ENCODE measurements around the gene COL4A2.

The COL4A2 gene

DNA sequence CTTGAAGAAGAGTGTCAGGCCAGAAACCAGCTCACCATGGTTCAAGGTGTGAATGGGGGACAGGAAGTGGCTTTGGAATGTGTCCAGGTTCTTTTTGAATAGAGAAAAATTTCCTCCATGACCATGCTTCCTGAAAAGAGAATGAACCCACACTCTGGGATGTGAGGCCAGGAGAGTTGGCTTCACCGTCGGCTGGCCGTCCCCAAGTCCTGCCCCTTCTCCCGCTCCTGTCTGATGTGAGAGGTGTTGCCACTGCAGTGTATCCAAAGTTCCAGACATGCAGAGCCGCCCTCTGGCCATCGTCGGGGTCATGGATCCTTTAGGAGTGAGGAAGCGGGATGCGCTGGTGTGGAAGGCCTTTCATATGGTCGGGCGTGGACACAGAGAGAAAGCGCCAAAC is 101.2 kb downstream of the COL4A2 start:
- Histone ChIP-seq H3K9me3 (replicated peaks; ENCODE audit: insufficient read depth, low read length) (no peaks in the 10 kb centered on the region), H3K9me2 (replicated peaks; ENCODE audit: insufficient read depth, low read length) (no peaks in the 10 kb centered on the region), H3K9ac (ENCODE audit: low read length) (no peak overlapping the region), H2AFZ (ENCODE audit: low read length) (no peak overlapping the region), H3K27me3 (replicated peaks; ENCODE audit: insufficient read depth, low read length) (no peaks in the 10 kb centered on the region), H3K27ac (ENCODE audit: low read length) (no peak overlapping the region), H3K4me2 (ENCODE audit: low read depth, low read length) (no peak overlapping the region), H4K20me1 (ENCODE audit: insufficient read depth, low read length) (no peaks in the 10 kb centered on the region), H3K79me2 (ENCODE audit: low read length) (no peaks in the 10 kb centered on the region), H3K36me3 (replicated peaks; ENCODE audit: insufficient read depth, low read length) (no peaks in the 10 kb centered on the region), H3K4me3 (ENCODE audit: low read length) (no peak overlapping the region), H3K4me1 (ENCODE audit: low read length) (no peaks in the 10 kb centered on the region), H3F3A (ENCODE audit: insufficient read depth, low read length) (no peaks in the 10 kb centered on the region)
- TF ChIP-seq EZH2phosphoT487 (IDR thresholded peaks at IDR 0.05; ENCODE audit: low read length): no peak
- DNase-seq: no peak

DNA sequence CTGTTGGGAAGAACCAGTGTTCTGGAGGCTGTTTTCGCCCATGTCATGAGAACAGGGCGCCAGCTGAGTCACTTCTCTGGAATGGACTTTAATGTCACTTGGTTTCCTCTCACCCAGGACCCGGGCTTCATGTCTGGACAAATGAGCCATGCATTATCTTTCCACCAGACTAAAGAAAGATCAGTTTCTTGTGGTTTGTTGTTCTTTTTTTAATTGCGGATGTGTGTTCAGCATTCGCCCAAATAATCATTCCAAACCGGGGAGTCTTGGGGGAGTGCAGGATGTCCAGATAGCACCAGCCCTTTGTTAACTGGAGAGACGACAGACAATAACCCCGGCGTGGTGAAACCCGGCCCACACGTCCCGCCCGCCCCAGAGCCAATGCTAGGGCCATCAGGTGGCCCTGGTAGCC is 102.5 kb downstream of the COL4A2 start:
- Histone ChIP-seq H3K9ac (ENCODE audit: low read length) (no peak overlapping the region), H3F3A (ENCODE audit: insufficient read depth, low read length) (no peaks in the 10 kb centered on the region), H3K9me2 (replicated peaks; ENCODE audit: insufficient read depth, low read length) (no peaks in the 10 kb centered on the region), H3K4me2 (ENCODE audit: low read depth, low read length) (no peak overlapping the region), H3K4me3 (ENCODE audit: low read length) (no peak overlapping the region), H3K79me2 (ENCODE audit: low read length) (no peaks in the 10 kb centered on the region), H3K4me1 (ENCODE audit: low read length) (no peaks in the 10 kb centered on the region), H4K20me1 (ENCODE audit: insufficient read depth, low read length) (no peaks in the 10 kb centered on the region), H3K27me3 (replicated peaks; ENCODE audit: insufficient read depth, low read length) (no peaks in the 10 kb centered on the region), H2AFZ (ENCODE audit: low read length) (no peak overlapping the region), H3K27ac (ENCODE audit: low read length) (no peak overlapping the region), H3K9me3 (replicated peaks; ENCODE audit: insufficient read depth, low read length) (no peaks in the 10 kb centered on the region), H3K36me3 (replicated peaks; ENCODE audit: insufficient read depth, low read length) (no peaks in the 10 kb centered on the region)
- no peak for DNase-seq
- no peak for TF ChIP-seq EZH2phosphoT487 (IDR thresholded peaks at IDR 0.05; ENCODE audit: low read length)
- TF ChIP-seq EZH2 (optimal IDR thresholded peaks at IDR 0.05; ENCODE audit: low read depth, low read length): no peak
- TF ChIP-seq, protein P1, sequence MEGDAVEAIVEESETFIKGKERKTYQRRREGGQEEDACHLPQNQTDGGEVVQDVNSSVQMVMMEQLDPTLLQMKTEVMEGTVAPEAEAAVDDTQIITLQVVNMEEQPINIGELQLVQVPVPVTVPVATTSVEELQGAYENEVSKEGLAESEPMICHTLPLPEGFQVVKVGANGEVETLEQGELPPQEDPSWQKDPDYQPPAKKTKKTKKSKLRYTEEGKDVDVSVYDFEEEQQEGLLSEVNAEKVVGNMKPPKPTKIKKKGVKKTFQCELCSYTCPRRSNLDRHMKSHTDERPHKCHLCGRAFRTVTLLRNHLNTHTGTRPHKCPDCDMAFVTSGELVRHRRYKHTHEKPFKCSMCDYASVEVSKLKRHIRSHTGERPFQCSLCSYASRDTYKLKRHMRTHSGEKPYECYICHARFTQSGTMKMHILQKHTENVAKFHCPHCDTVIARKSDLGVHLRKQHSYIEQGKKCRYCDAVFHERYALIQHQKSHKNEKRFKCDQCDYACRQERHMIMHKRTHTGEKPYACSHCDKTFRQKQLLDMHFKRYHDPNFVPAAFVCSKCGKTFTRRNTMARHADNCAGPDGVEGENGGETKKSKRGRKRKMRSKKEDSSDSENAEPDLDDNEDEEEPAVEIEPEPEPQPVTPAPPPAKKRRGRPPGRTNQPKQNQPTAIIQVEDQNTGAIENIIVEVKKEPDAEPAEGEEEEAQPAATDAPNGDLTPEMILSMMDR (IDR thresholded peaks at IDR 0.05; ENCODE audit: low read length): no peak

DNA sequence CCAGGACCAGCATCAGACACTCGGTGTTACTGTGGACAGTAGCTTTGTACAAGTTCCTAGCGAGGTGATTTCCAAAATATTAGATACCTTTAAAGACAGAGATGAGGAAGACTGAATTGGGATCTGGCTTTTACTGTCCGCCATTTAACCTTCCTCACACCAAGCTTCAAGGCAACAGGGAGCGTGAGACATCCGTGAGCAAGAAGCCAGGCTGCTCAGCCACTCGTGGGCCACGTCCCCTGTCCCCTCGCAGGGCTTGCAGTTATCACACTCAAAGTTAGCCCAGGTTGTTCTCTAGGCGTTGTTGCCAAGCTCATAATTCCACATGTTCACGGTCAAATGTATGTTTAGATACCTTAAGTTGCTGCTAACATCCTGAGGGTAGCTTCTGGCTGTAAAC is 102.9 kb downstream of the COL4A2 start:
- no peaks in the 10 kb centered on the region for H3K9me3 ChIP-seq (replicated peaks; ENCODE audit: insufficient read depth, low read length)
- no peak overlapping the region for H3K27ac ChIP-seq (ENCODE audit: low read length)
- H3K4me1 ChIP-seq (ENCODE audit: low read length): no peaks in the 10 kb centered on the region
- no peaks in the 10 kb centered on the region for H3K27me3 ChIP-seq (replicated peaks; ENCODE audit: insufficient read depth, low read length)
- no peaks in the 10 kb centered on the region for H4K20me1 ChIP-seq (ENCODE audit: insufficient read depth, low read length)
- no peaks in the 10 kb centered on the region for H3K79me2 ChIP-seq (ENCODE audit: low read length)
- H3F3A ChIP-seq (ENCODE audit: insufficient read depth, low read length): no peaks in the 10 kb centered on the region
- TF ChIP-seq EZH2phosphoT487 (IDR thresholded peaks at IDR 0.05; ENCODE audit: low read length) (no peak), EZH2 (optimal IDR thresholded peaks at IDR 0.05; ENCODE audit: low read depth, low read length) (no peak)
- TF ChIP-seq, protein P1 (IDR thresholded peaks at IDR 0.05; ENCODE audit: low read length): no peak
- H3K9me2 ChIP-seq (replicated peaks; ENCODE audit: insufficient read depth, low read length): no peaks in the 10 kb centered on the region
- H3K4me2 ChIP-seq (ENCODE audit: low read depth, low read length): no peak overlapping the region
- no peaks in the 10 kb centered on the region for H3K36me3 ChIP-seq (replicated peaks; ENCODE audit: insufficient read depth, low read length)
- H2AFZ ChIP-seq (ENCODE audit: low read length): no peak overlapping the region
- H3K4me3 ChIP-seq (ENCODE audit: low read length): no peak overlapping the region
- no peak overlapping the region for H3K9ac ChIP-seq (ENCODE audit: low read length)
- DNase-seq: no peak

DNA sequence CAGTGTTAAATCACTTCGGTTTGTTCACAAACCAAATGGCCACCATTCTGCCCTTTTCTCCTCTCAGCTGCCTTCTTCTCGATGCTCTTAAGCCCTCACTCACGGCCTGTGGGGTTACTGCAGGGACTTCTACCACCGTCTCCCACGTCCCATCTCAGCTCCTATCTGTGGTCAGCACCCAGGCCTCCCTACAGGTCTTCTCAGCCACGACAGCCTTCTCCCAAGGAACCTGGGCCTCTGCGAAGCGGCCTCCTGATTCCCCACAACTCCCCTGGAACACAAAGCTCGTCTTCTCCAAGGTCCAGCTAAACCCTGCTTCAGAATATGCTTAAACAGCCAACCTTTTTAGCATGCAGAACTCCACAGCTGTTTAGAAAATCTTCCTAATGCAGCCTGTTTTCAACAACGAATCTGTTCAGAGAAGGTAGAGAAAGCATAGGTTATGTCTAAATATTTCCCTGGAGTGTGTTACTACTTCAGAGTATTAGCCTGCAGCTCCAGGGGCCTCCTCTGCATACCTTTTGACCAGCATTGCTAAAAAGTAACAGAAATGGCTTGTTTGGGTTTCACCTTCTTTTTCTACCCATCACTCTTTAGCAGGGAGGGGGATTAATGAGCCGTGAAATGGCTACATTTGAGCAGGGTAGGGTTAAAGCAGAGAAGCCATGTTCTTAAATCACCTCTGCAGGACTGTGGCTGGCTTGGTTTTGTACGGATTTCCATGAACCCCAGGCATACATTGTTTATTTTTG is 104.0 kb downstream of the COL4A2 start:
- H3K4me3 ChIP-seq (ENCODE audit: low read length): no peak overlapping the region
- no peaks in the 10 kb centered on the region for H3K36me3 ChIP-seq (replicated peaks; ENCODE audit: insufficient read depth, low read length)
- DNase-seq: no peak
- H3K4me1 ChIP-seq (ENCODE audit: low read length): no peaks in the 10 kb centered on the region
- no peaks in the 10 kb centered on the region for H3F3A ChIP-seq (ENCODE audit: insufficient read depth, low read length)
- H3K9me3 ChIP-seq (replicated peaks; ENCODE audit: insufficient read depth, low read length): no peaks in the 10 kb centered on the region
- no peak for TF ChIP-seq EZH2phosphoT487 (IDR thresholded peaks at IDR 0.05; ENCODE audit: low read length)
- TF ChIP-seq, protein P1 (IDR thresholded peaks at IDR 0.05; ENCODE audit: low read length): no peak
- no peak for TF ChIP-seq EZH2 (optimal IDR thresholded peaks at IDR 0.05; ENCODE audit: low read depth, low read length)
- H3K9me2 ChIP-seq (replicated peaks; ENCODE audit: insufficient read depth, low read length): no peaks in the 10 kb centered on the region
- no peaks in the 10 kb centered on the region for H3K79me2 ChIP-seq (ENCODE audit: low read length)
- no peak overlapping the region for H2AFZ ChIP-seq (ENCODE audit: low read length)
- H3K9ac ChIP-seq (ENCODE audit: low read length): no peak overlapping the region
- H3K4me2 ChIP-seq (ENCODE audit: low read depth, low read length): no peak overlapping the region
- no peaks in the 10 kb centered on the region for H3K27me3 ChIP-seq (replicated peaks; ENCODE audit: insufficient read depth, low read length)
- H3K27ac ChIP-seq (ENCODE audit: low read length): no peak overlapping the region
- no peaks in the 10 kb centered on the region for H4K20me1 ChIP-seq (ENCODE audit: insufficient read depth, low read length)

Measured in MM.1S (cell line).